AG10803 (cell line): Measurements from ENCODE around the gene CLTC.
A peak's percentile ranks its signal among the peaks of the same experiment; 100 is the strongest.

Experiments
- DNase-seq: peaks from one replicate; pipeline ENCODE4 v3.0.0; 2010; ENCODE audit warnings: low read depth
- H3K4me3 ChIP-seq: 2 replicates; pipeline ENCODE4 v1.5.1; 2011; ENCODE audit warnings: mild to moderate bottlenecking, low read length, control low read depth
- TF ChIP-seq, protein P1 (sequence below): conservative IDR thresholded peaks from 2 replicates; pipeline ENCODE4 v1.5.1; 2011; ENCODE audit warnings: mild to moderate bottlenecking, low read length, control low read depth, inconsistent platforms

CLTC gene

DNA sequence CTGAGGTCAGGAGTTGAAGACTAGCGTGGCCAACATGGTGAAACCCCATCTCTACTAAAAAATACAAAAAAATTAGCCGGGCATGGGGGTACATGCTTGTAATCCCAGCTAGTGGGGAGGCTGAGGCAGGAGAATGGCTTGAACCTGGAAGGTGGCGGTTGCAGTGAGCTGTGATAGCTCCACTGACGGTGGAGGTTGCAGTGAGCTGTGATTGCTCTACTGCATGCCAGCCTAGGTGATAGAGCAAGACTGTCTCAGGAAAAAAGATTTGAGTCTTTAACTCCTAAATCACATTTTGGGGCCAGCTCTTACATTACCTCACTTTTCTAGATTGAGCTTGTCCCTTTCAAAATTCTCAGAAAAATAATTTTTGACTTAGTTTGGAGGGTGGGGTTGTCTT lies 102.9 kb downstream of the CLTC start:
- DNase-seq: no peak
- no peak overlapping the region for H3K4me3 ChIP-seq
- TF ChIP-seq, protein P1, sequence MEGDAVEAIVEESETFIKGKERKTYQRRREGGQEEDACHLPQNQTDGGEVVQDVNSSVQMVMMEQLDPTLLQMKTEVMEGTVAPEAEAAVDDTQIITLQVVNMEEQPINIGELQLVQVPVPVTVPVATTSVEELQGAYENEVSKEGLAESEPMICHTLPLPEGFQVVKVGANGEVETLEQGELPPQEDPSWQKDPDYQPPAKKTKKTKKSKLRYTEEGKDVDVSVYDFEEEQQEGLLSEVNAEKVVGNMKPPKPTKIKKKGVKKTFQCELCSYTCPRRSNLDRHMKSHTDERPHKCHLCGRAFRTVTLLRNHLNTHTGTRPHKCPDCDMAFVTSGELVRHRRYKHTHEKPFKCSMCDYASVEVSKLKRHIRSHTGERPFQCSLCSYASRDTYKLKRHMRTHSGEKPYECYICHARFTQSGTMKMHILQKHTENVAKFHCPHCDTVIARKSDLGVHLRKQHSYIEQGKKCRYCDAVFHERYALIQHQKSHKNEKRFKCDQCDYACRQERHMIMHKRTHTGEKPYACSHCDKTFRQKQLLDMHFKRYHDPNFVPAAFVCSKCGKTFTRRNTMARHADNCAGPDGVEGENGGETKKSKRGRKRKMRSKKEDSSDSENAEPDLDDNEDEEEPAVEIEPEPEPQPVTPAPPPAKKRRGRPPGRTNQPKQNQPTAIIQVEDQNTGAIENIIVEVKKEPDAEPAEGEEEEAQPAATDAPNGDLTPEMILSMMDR: no peak

DNA sequence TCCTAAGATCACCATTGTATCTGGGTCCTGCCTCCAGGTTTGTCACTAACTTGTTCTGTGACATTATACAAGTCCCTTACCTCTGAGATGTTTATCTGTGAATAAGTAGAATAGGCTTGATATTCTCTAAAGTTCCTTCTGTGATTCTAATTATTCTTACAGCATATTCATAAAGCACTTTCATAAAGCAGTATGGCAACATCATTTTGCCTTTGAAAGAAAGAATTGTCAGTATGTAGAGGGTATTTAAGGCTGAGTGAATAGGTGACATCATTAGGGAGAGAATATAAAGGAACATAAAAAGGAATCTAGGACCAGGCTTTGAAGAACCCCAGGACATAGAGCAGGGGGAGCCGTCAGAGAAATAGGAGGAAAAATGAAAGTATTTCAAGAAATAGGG lies 103.3 kb downstream of the CLTC start:
- H3K4me3 ChIP-seq: no peak overlapping the region
- TF ChIP-seq, protein P1: no peak
- no peak for DNase-seq

DNA sequence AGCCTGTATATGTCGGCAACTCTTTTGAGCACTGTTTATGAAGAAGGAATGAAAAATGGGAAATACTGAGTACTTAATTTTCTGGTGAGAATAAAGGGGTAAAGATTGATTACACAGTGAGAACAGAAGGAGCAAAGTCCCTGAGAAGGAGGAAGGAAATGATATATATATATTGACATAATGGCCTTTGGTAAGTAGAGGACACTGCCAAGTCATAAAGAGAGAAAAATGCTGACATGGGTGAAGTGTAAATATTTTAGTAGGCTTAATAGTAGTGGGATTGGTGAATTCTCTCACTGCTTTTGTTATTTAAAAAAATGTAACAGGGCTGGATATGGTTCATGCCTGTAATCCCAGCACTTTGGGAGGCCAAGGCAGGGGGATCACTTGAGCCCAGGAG lies 103.9 kb downstream of the CLTC start:
- TF ChIP-seq, protein P1: no peak
- DNase-seq: no peak
- H3K4me3 ChIP-seq: no peak overlapping the region

DNA sequence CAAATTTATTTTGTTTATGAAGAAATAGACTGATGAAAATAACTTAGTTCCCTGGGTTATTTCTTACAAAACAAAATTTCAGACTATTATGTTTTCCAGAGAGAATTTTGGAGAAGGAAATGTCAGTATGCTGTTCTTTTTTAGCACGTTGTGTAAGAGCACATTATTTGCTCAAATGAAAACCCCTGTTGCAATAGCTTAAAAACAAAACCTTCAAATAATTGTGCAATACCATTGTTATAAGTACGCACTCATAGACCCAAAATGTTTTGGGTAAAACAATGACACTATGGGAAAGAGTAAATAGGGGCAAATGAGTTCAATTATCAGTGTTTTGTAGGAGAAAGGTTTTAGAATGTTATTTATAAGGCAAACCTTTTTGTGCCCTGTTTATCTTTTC lies 106.0 kb downstream of the CLTC start:
- H3K4me3 ChIP-seq: no peak overlapping the region
- DNase-seq: peak; percentile 80
- TF ChIP-seq, protein P1: no peak

DNA sequence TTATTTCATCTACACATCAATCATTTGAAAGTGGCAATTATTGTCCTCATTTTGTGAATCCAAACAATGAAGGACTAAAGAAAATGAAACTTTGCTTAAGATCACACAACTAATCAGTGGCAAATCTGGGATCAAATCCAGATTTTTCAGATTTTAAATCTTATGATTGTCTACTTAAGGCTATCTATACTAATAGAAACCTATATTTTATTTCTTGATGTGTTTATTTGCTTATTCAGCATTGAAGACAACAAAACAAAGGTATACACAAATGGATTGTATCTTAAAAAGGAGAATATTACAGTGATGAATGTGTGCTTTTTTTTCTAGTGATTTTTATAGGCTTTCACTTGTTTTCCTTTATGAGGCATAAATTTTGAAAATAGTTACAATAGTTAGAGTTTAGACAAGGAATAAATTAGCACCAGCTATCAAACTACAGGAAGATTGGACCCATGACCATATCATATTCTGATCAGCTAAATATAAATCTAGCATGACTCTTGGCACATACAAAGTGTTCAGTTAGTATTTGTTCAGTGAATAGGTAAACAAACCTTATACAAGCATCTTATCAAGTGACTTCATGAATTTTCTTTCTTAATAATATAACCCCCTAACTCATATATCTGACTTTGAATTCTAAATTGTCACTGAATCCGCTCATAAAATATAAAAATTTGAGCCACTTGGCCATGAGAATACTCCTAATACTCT lies 108.3 kb downstream of the CLTC start:
- no peak overlapping the region for H3K4me3 ChIP-seq
- DNase-seq: no peak
- TF ChIP-seq, protein P1: no peak

DNA sequence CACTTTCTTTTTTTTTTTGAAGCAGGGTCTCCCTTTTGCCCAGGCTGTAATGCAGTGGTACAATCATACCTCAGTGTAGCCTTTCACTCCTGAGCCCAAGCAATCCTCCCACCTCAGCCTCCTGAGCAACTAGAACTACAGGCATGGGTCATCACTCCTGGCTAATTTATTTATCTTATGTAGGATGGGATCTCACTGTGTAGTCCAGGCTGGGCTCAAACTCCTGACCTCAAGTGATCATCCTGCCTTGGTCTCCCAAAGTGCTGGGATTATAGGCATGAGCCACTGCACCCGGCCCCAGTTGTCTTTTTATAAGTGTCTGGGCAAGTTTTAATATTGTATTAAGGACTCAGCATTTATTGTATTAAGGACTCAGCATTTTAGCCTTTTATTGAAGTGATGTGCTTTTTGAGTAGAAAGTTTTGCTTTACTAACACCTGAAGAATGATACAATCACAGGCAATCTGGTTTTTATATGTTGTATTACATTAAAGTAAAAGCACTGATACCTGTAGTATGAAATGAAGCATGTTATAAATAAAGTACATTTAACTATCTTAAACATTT lies 110.7 kb downstream of the CLTC start:
- no peak for DNase-seq
- H3K4me3 ChIP-seq: no peak overlapping the region
- TF ChIP-seq, protein P1: no peak

DNA sequence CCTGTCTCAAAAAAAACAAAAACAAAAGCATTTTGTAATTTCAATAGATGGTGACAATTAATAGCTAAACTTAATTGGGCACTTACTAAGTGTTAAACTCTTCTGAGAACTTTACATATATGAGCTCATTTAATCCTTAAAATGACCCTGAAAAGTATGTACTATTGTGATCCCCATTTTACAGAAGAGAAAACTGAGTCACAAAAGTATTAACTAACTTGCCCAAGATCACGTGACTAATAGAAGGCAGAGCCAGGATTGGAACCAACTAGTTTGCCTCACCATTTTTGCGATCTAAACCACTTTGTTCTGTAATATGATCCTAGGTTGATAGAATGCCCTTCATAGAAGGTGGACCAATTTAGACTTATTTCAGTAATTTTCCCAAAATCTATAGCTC lies 114.0 kb downstream of the CLTC start:
- TF ChIP-seq, protein P1: no peak
- DNase-seq: no peak

More for the DNA sequence above, 114.0 kb downstream of the CLTC start:
- no peak overlapping the region for H3K4me3 ChIP-seq
